ENCODE measurements around the gene CARMIL1.
"Not testable (repeated sequence)": the region's sequence is repeated elsewhere in the genome, so short reads cannot be mapped to it uniquely, and the experiment has no call there.

Gene CARMIL1

DNA sequence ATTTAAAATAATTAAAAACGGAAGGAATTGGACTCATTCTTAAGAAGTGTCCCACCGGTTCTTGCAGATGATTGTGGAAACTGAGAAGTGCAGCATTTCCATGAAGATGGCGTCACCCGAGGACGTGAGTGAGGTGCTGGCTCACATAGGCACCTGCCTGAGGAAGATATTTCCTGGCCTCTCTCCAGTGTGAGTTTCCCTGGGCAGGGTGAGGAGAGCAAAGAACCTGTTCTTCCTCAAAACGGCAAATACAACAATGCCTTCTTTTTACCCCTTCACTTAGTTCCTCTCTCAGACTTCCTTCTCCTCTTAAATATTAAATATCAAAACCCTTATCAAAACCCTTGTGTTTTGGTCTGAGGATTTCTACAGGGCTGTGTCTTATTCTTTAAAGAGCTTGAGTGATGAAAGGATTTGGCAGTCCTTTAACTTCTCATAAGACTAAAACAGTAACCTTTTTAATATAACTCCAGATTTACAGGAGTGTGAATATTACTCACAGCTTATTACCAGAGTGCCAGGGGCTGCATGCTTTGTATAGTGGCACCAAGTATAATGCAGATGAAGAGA is 156.3 kb downstream of the CARMIL1 start:
- DNase-seq (ENCODE audit: low read depth): no peak
- TF ChIP-seq, protein P1, sequence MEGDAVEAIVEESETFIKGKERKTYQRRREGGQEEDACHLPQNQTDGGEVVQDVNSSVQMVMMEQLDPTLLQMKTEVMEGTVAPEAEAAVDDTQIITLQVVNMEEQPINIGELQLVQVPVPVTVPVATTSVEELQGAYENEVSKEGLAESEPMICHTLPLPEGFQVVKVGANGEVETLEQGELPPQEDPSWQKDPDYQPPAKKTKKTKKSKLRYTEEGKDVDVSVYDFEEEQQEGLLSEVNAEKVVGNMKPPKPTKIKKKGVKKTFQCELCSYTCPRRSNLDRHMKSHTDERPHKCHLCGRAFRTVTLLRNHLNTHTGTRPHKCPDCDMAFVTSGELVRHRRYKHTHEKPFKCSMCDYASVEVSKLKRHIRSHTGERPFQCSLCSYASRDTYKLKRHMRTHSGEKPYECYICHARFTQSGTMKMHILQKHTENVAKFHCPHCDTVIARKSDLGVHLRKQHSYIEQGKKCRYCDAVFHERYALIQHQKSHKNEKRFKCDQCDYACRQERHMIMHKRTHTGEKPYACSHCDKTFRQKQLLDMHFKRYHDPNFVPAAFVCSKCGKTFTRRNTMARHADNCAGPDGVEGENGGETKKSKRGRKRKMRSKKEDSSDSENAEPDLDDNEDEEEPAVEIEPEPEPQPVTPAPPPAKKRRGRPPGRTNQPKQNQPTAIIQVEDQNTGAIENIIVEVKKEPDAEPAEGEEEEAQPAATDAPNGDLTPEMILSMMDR (IDR thresholded peaks at IDR 0.05; ENCODE audit: control insufficient read depth, insufficient read depth, low read depth, low read length, missing control alignments): no peak

DNA sequence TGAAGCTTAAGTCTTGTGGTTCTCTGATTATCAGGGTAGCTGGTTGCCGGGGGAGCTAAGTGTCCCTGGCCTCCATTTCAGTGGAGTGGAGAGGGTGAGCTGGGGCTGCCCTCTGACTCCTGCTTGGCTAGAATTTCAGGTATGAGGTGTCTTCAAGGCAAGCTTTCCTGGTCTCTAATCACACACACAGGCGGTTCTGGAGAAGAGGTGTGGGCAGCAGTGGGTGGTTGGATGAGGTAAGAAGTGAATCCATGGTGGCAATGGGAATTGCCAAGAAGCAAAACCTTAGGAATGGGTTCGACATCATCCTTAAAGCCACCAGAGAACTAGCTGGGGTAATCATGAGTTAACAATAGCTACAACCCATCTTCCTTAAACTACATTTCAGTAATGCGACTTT is 157.6 kb downstream of the CARMIL1 start:
- TF ChIP-seq, protein P1 (IDR thresholded peaks at IDR 0.05; ENCODE audit: control insufficient read depth, insufficient read depth, low read depth, low read length, missing control alignments): no peak
- no peak overlapping the region for H3K4me3 ChIP-seq (ENCODE audit: control insufficient read depth, low read depth, low read length)

More for the DNA sequence above, 156.3 kb downstream of the CARMIL1 start:
- H3K4me3 ChIP-seq (ENCODE audit: control insufficient read depth, low read depth, low read length): no peak overlapping the region

DNA sequence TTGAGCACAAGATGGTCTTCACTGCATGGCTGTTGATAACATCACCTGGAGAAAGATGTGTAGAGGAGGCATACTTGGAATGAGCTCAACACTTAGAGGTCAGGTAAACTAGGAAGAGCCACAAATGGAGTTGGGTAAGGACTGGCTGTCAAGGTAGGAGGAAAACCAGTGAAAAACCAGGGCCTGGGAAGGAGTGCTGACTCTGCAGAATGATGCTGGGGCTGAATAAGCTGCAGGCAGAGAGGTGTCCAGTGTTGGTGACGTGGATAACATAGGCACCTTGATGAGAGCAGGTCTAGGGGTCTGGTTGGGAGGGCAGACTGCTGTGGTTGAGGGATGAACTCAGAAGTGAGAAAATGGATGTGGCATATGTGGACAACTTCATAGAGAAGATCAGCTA is 160.2 kb downstream of the CARMIL1 start:
- no peak for DNase-seq (ENCODE audit: low read depth)
- TF ChIP-seq, protein P1 (IDR thresholded peaks at IDR 0.05; ENCODE audit: control insufficient read depth, insufficient read depth, low read depth, low read length, missing control alignments): no peak

More for the DNA sequence above, 157.6 kb downstream of the CARMIL1 start:
- no peak for DNase-seq (ENCODE audit: low read depth)

DNA sequence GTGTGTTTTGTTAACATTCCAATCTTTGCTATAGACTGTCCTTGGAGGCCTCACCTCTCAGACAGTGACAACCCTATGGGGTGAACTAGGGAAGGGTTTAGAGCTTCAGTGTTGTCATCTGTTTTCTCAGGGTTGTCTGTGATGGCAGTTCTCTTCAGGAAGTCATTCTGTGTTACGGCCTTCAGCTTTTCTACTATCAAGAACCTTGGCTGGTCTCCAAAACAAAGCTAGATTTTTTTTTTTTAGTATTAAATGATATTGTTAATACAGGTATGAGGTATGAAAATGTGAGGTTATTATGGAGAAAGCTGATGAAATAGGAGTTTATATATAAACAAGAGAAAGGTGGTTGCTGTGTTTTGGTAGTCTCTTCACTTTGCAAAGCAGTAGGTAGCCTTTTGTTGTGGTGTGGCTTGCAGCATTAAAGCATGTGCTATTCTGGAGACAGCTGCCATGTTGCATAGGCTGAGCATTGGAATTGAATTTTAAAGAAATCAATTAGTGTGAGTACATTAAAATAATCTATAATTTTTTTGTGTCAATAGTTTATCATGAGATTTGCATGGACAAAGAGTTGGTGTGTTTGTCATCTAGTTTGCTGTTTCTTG is 162.6 kb downstream of the CARMIL1 start:
- no peak for DNase-seq (ENCODE audit: low read depth)
- TF ChIP-seq, protein P1 (IDR thresholded peaks at IDR 0.05; ENCODE audit: control insufficient read depth, insufficient read depth, low read depth, low read length, missing control alignments): no peak
- no peak overlapping the region for H3K4me3 ChIP-seq (ENCODE audit: control insufficient read depth, low read depth, low read length)

More for the DNA sequence above, 160.2 kb downstream of the CARMIL1 start:
- no peak overlapping the region for H3K4me3 ChIP-seq (ENCODE audit: control insufficient read depth, low read depth, low read length)

DNA sequence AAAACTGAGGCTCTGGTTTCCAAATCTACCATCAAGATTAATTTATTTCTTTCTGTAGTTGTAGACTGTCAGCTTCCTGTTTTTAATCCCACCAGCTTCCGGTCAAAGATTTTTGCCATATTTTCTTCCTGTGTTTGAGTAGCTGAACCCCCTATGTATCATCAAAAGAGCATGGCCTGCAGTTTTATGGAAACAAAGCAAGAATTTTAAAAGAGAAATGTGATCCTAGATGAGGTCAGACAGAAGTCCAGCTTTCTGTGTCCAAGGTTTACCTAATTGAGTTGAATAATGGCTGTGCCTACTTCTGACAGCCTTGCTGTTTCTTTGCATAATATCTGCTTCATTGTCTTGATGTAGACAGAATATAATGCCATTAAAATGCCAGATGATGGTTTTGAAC is 163.7 kb downstream of the CARMIL1 start:
- DNase-seq (ENCODE audit: low read depth): no peak
- H3K4me3 ChIP-seq (ENCODE audit: control insufficient read depth, low read depth, low read length): no peak overlapping the region
- TF ChIP-seq, protein P1 (IDR thresholded peaks at IDR 0.05; ENCODE audit: control insufficient read depth, insufficient read depth, low read depth, low read length, missing control alignments): no peak

DNA sequence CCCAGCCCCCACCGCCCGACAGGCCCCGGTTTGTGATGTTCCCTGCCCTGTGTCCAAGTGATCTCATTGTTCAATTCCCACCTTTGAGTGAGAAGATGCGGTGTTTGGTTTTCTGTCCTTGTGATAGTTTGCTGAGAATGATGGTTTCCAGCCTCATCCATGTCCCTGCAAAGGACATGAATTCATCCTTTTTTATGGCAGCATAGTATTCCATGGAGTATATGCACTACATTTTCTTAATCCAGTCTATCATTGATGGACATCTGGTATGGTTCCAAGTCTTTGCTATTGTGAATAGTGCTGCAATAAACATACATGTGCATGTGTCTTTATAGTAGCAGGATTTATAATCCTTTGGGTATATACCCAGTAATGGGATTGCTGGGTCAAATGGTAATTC is 165.3 kb downstream of the CARMIL1 start:
- DNase-seq (ENCODE audit: low read depth); H3K4me3 ChIP-seq (ENCODE audit: control insufficient read depth, low read depth, low read length): not testable (repeated sequence)

DNA sequence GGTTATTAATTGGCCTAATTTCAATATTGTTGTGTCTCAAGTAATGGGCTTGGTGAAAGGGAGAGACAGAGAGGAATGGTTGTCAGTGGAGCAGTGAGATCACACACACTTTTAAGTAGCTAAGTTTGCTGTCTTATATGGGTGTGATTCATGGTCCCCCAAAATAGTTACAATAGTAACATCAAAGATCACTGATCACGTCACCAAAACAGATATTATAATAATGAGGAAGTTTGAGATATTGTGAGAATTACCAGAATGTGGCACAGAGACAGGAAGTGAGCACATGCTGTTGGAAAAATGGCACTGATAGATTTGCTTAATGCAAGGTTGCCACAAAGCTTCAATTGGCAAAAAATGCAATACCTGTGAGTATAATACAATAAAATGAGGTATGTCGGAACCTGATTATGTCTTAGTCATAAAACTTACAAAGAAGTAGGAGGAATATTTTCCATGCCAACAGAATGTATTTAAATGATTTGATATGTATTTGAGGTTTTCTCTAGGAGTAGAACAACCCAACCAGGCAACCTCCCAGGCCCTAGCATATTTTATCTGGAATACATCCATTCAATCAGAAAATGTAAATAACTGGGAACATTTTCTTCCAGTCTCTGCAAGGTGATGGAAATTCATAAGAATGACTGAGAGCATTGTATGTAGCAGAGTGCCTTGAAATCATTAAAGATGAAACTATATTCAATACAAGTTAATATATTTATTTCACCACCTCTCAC is 167.8 kb downstream of the CARMIL1 start:
- DNase-seq (ENCODE audit: low read depth): no peak
- no peak overlapping the region for H3K4me3 ChIP-seq (ENCODE audit: control insufficient read depth, low read depth, low read length)
- TF ChIP-seq, protein P1 (IDR thresholded peaks at IDR 0.05; ENCODE audit: control insufficient read depth, insufficient read depth, low read depth, low read length, missing control alignments): no peak

Data from AG09309 (cell line).